ES-I3 (cell line): ENCODE results near the gene C10orf143.

Experiments used
- H3K36me3 ChIP-seq: 2 replicates; pipeline ENCODE4 v1.6.1; 2013; ENCODE audit warnings: mild to moderate bottlenecking, low read length, control low read depth, moderate library complexity; ENCODE audit not compliant: insufficient read depth
- H3K4me1 ChIP-seq: 2 replicates; pipeline ENCODE4 v1.6.1; 2013; ENCODE audit warnings: mild to moderate bottlenecking, control low read depth, low read length; ENCODE audit not compliant: insufficient read depth
- H3K9ac ChIP-seq: 2 replicates; pipeline ENCODE4 v1.6.1; 2013; ENCODE audit warnings: low read depth, mild to moderate bottlenecking, low read length, moderate library complexity
- H3K9me3 ChIP-seq: 2 replicates; pipeline ENCODE4 v1.6.1; 2013; ENCODE audit warnings: mild to moderate bottlenecking, low read length, moderate library complexity; ENCODE audit not compliant: control insufficient read depth, insufficient read depth

C10orf143 gene

GRCh38 chr10:130016095-130016494, 94.5 kb downstream of the C10orf143 start:
- no peaks in the 10 kb centered on the region for H3K36me3 ChIP-seq
- H3K9me3 ChIP-seq = no peaks in the 10 kb centered on the region
- no peak overlapping the region for H3K9ac ChIP-seq
- H3K4me1 ChIP-seq = no peaks in the 10 kb centered on the region

- Histone ChIP-seq H3K9me3 (no peaks in the 10 kb centered on the region), H3K9ac (no peak overlapping the region), H3K36me3 (no peaks in the 10 kb centered on the region), H3K4me1 (no peaks in the 10 kb centered on the region)
Observed at GRCh38 chr10:130015075-130015695, 95.4 kb downstream of the C10orf143 start.

- no peaks in the 10 kb centered on the region for H3K4me1 ChIP-seq
- H3K9me3 ChIP-seq = no peaks in the 10 kb centered on the region
- H3K36me3 ChIP-seq = no peaks in the 10 kb centered on the region
- no peak overlapping the region for H3K9ac ChIP-seq
Observed at GRCh38 chr10:130014263-130015074, 96.2 kb downstream of the C10orf143 start.
